ENCODE measurements around the gene RNASEH2A. TPM values are rescaled to one million over a fixed set of nuclear protein-coding genes. Genes with fewer than 3 reads are reported as not detected.

Gene RNASEH2A
- total and polyA plus RNA-seq, 2 of the 13 experiments (the other 11 are each of a cell fraction or from before 2014, with no cell fraction given), result 25.1 to 35.8 TPM

GRCh38 chr19:12774588-12775555 is 31.5 kb upstream of the RNASEH2A start, which contains the start of gene HOOK2 (continued):
- TF ChIP-seq POGK (CRISPR knock-in tag; conservative IDR thresholded peaks at IDR 0.05), result no peak
- TF ChIP-seq ZNF724P (CRISPR knock-in tag; IDR thresholded peaks at IDR 0.05; ENCODE audit: borderline replicate concordance), result 0 out of 2 replicates have a peak, but pooled peaks have one; percentile 27
- TF ChIP-seq ZNF576 (CRISPR knock-in tag; IDR thresholded peaks at IDR 0.05), result 0 out of 2 replicates have a peak, but pooled peaks have one; percentile 56
- TF ChIP-seq ZNF557 (CRISPR knock-in tag; IDR thresholded peaks at IDR 0.05), result no peak
- no peak for TF ChIP-seq CBFB (CRISPR knock-in tag; IDR thresholded peaks at IDR 0.05)
- no peak for TF ChIP-seq SYNCRIP (IDR thresholded peaks at IDR 0.05; ENCODE audit: insufficient read depth, low read depth, low read length)
- TF ChIP-seq DR1 (CRISPR knock-in tag; IDR thresholded peaks at IDR 0.05), result no peak
- TF ChIP-seq ZNF251 (CRISPR knock-in tag; IDR thresholded peaks at IDR 0.05), result no peak
- TF ChIP-seq ZFY (CRISPR knock-in tag; IDR thresholded peaks at IDR 0.05), result peak; percentile 69
- peak; percentile 44; the same call in 1 of the 2 replicates for TF ChIP-seq SMYD3 (CRISPR knock-in tag; IDR thresholded peaks at IDR 0.05)
- TF ChIP-seq HNF4A (CRISPR knock-in tag; IDR thresholded peaks at IDR 0.05), result peak; percentile 45; the same call in 1 of the 2 replicates
- no peak for TF ChIP-seq MAFG (CRISPR knock-in tag; IDR thresholded peaks at IDR 0.05)
- TF ChIP-seq DNMT3B (CRISPR knock-in tag; conservative IDR thresholded peaks at IDR 0.05), result 0 out of 2 replicates have a peak, but pooled peaks have one; percentile 52
- TF ChIP-seq MYC (CRISPR knock-in tag; IDR thresholded peaks at IDR 0.05; ENCODE audit: borderline replicate concordance), result peak; percentile 55; the same call in 1 of the 2 replicates
- TF ChIP-seq TEAD3 (CRISPR knock-in tag; optimal IDR thresholded peaks at IDR 0.05; ENCODE audit: borderline replicate concordance), result no peak
- peak; percentile 84 for TF ChIP-seq ZBTB33 (CRISPR knock-in tag; IDR thresholded peaks at IDR 0.05)
- 0 out of 2 replicates have a peak, but pooled peaks have one; percentile 34 for TF ChIP-seq ZSCAN25 (CRISPR knock-in tag; IDR thresholded peaks at IDR 0.05)
- TF ChIP-seq PREB (CRISPR knock-in tag; IDR thresholded peaks at IDR 0.05), result no peak
- peak; percentile 74 for TF ChIP-seq ZFX (CRISPR knock-in tag; IDR thresholded peaks at IDR 0.05; ENCODE audit: low read depth)
- no peak; the same call in 1 of the 2 replicates for TF ChIP-seq REPIN1 (CRISPR knock-in tag; IDR thresholded peaks at IDR 0.05; ENCODE audit: borderline replicate concordance, low read depth)
- no peak for TF ChIP-seq ELF3 (CRISPR knock-in tag; IDR thresholded peaks at IDR 0.05)
- no peak for TF ChIP-seq ZNF629 (CRISPR knock-in tag; conservative IDR thresholded peaks at IDR 0.05)
- no peak for TF ChIP-seq REL (CRISPR knock-in tag; conservative IDR thresholded peaks at IDR 0.05)
